Measurements from ENCODE around the gene STX5.
"Not testable (repeated sequence)": the region's sequence is repeated elsewhere in the genome, so short reads cannot be mapped to it uniquely, and the experiment has no call there.

The STX5 gene

GRCh38 chr11:62839050-62839945 lies 7.4 kb upstream of the STX5 start, which contains the start of gene WDR74:
TSS of gene WDR74 (minus strand) at chr11:62839590. CDS start at chr11:62839570, 20 bp downstream.
- intact Hi-C loops (cut with DNase I): loop anchor here (10.0 kb wide), 3 partner anchors 54 to 244 kb away; partner anchors contain the start of genes HNRNPUL2, TMEM179B, TTC9C and TUT1
- DNase-seq: peak; percentile 91 to 98 (median 96)

- intact Hi-C loops (cut with DNase I): loop anchor here (10.0 kb wide), 3 partner anchors 51 to 241 kb away; partner anchors contain the start of genes HNRNPUL2, TMEM179B, TTC9C and TUT1
- DNase-seq: no peak
Observed at GRCh38 chr11:62835336-62835735, 3.5 kb upstream of the STX5 start.

- DNase-seq: peak in 14 of 42 donors; percentile 7 to 39 (median 18)
- intact Hi-C loops (cut with DNase I): loop anchor here (10.0 kb wide), 3 partner anchors 48 to 238 kb away; partner anchors contain the start of genes HNRNPUL2, TMEM179B, TTC9C and TUT1
Observed at GRCh38 chr11:62832336-62833234, 734 bp upstream of the STX5 start, which contains the start of gene TEX54. TSS of gene TEX54 (minus strand) at chr11:62832841.

- intact Hi-C loops (cut with DNase I): loop anchor here (10.0 kb wide), 3 partner anchors 46 to 236 kb away; partner anchors contain the start of genes HNRNPUL2, TMEM179B, TTC9C and TUT1
- DNase-seq: peak in 5 of 42 donors; percentile 8 to 18 (median 10)
Observed at GRCh38 chr11:62830904-62831519, 839 bp downstream of the STX5 start.

GRCh38 chr11:62828130-62828529 lies 3.7 kb downstream of the STX5 start:
- DNase-seq; intact Hi-C loops (cut with DNase I): not testable (repeated sequence)

- DNase-seq: peak in 2 of 42 donors; percentile 18 to 28
- intact Hi-C loops (cut with DNase I): no loop called here
Observed at GRCh38 chr11:62823677-62824076, 8.2 kb downstream of the STX5 start.

- intact Hi-C loops (cut with DNase I): no loop called here
- no peak for DNase-seq
Observed at GRCh38 chr11:62817129-62817528, 14.7 kb downstream of the STX5 start.

GRCh38 chr11:62816557-62816956 lies 15.3 kb downstream of the STX5 start:
- DNase-seq: no peak
- intact Hi-C loops (cut with DNase I): no loop called here

GRCh38 chr11:62811659-62812058 lies 20.2 kb downstream of the STX5 start:
- intact Hi-C loops (cut with DNase I): no loop called here
- DNase-seq: no peak

- intact Hi-C loops (cut with DNase I): no loop called here
- DNase-seq: no peak
Observed at GRCh38 chr11:62810748-62811147, 21.1 kb downstream of the STX5 start.

GRCh38 chr11:62806611-62807121 lies 25.2 kb downstream of the STX5 start:
- DNase-seq: peak in 12 of 42 donors; percentile 13 to 46 (median 28)
- intact Hi-C loops (cut with DNase I): no loop called here

- intact Hi-C loops (cut with DNase I): loop anchor here (2.0 kb wide), 1 partner anchor 17 kb away; no protein-coding TSS in a partner anchor
Observed at GRCh38 chr11:62805961-62806441, 25.9 kb downstream of the STX5 start.

GRCh38 chr11:62805076-62805892 lies 26.6 kb downstream of the STX5 start, which contains the start of gene NXF1:
TSS of gene NXF1 (minus strand) at chr11:62805440. CDS start at chr11:62805356, 84 bp downstream.
- DNase-seq: peak; percentile 89 to 98 (median 96)
- intact Hi-C loops (cut with DNase I): loop anchor here (2.0 kb wide), 1 partner anchor 16 kb away; no protein-coding TSS in a partner anchor

More at GRCh38 chr11:62805961-62806441, 25.9 kb downstream of the STX5 start:
- DNase-seq: peak in 4 of 42 donors; percentile 3 to 26 (median 21)

GRCh38 chr11:62804310-62805075 lies 27.4 kb downstream of the STX5 start:
- intact Hi-C loops (cut with DNase I): loop anchor here (2.0 kb wide), 1 partner anchor 16 kb away; no protein-coding TSS in a partner anchor
- DNase-seq: peak in 2 of 42 donors; percentile 23 to 28

GRCh38 chr11:62801071-62801470 lies 30.8 kb downstream of the STX5 start:
- DNase-seq: no peak
- intact Hi-C loops (cut with DNase I): no loop called here

- intact Hi-C loops (cut with DNase I): no loop called here
Observed at GRCh38 chr11:62799486-62799885, 32.4 kb downstream of the STX5 start.

More at GRCh38 chr11:62799486-62799885, 32.4 kb downstream of the STX5 start:
- DNase-seq: no peak

Measured in head of caudate nucleus (tissue), 42 donors.